ENCODE results near the gene CNKSR2. TPM values are rescaled to one million over a fixed set of nuclear protein-coding genes. Genes with fewer than 3 reads are reported as not detected.

Gene CNKSR2
- total RNA-seq, 2 donors from 2014 or later = 1.7 TPM; not detected in 1

DNA sequence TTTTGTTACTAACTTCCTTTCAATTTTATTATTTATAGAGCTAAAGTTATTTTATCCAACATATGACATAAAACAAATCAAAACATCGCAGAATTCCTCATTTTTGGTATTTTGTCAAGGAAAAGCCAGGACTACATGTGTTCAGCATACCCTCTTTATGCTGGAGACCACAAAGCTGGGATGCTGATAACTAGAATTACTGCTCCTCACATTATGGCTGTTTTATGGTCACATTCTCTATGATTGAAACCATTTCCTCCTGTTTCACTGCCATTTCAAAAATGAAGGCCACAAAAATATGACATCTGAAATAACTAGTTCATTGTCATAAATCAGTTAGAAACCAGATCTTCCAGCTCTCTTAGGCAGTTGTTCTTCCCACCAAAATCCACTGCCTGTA, 242.2 kb downstream of the CNKSR2 start:
- Histone ChIP-seq H3K27me3 (no peaks in the 10 kb centered on the region), H3K4me3 (no peak overlapping the region), H3K27ac (no peak overlapping the region), H3K36me3 (no peaks in the 10 kb centered on the region), H3K9me3 (no peaks in the 10 kb centered on the region), H3K4me1 (no peaks in the 10 kb centered on the region)
- no peak for DNase-seq (ENCODE audit: low spot score)
- TF ChIP-seq, protein P1, sequence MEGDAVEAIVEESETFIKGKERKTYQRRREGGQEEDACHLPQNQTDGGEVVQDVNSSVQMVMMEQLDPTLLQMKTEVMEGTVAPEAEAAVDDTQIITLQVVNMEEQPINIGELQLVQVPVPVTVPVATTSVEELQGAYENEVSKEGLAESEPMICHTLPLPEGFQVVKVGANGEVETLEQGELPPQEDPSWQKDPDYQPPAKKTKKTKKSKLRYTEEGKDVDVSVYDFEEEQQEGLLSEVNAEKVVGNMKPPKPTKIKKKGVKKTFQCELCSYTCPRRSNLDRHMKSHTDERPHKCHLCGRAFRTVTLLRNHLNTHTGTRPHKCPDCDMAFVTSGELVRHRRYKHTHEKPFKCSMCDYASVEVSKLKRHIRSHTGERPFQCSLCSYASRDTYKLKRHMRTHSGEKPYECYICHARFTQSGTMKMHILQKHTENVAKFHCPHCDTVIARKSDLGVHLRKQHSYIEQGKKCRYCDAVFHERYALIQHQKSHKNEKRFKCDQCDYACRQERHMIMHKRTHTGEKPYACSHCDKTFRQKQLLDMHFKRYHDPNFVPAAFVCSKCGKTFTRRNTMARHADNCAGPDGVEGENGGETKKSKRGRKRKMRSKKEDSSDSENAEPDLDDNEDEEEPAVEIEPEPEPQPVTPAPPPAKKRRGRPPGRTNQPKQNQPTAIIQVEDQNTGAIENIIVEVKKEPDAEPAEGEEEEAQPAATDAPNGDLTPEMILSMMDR (IDR thresholded peaks at IDR 0.05) = no peak

DNA sequence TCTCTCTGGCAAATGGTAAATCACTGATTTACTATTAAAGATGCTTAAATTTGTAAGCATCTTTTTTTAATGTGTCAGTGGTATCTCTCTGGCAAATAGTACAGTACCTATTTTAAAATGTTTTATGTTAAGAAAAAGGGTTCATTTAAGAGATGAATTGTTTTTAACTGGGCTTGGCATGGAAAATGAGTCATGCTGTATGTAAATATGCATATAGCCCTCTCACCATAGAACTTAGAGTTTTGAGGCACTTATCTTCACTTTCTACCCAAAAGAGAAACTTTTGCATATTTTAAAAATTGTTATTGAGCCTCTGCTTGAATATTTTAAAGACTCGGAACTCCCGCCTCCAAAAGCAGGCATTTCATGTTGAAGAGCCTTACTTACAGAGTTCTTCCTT, 246.0 kb downstream of the CNKSR2 start:
- no peak for DNase-seq (ENCODE audit: low spot score)
- Histone ChIP-seq H3K27ac (no peak overlapping the region), H3K36me3 (no peaks in the 10 kb centered on the region), H3K9me3 (no peaks in the 10 kb centered on the region), H3K27me3 (no peaks in the 10 kb centered on the region), H3K4me3 (no peak overlapping the region), H3K4me1 (no peaks in the 10 kb centered on the region)
- TF ChIP-seq, protein P1 (IDR thresholded peaks at IDR 0.05) = no peak

DNA sequence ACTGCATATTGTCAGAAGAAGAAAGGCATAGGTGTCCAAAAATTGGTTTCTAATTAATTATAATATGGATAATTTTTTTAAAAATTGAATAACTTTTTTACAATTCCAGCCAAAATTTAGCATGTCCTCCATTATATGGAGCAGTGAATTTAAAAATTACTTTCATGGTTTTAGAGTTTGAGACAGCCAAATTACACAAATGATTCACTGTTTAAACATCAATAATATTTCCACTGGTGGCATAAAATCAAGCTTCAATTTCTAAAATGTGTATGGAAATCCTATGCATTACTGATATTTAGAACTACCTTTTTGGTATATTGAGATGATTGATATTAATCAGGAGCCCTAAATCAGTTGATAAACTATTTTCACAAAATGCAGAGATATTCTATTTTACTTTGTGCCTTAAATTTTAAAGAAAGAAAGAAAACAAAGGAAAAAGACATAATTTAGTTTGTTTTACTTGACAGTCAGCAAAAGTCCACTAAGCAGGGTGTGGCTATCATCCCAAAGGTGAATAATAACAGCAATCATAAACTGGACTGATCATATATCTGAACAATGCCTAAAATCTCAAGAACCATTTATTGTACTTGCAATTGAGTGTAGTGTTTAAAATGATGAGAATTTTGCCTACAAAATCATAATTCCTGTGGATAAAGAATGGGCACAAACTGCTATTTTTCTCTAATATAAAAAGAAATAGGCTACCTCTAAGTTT, 249.7 kb downstream of the CNKSR2 start:
- Histone ChIP-seq H3K27me3 (no peaks in the 10 kb centered on the region), H3K4me3 (no peak overlapping the region), H3K4me1 (no peaks in the 10 kb centered on the region), H3K9me3 (no peaks in the 10 kb centered on the region), H3K27ac (no peak overlapping the region), H3K36me3 (no peaks in the 10 kb centered on the region)
- no peak for DNase-seq (ENCODE audit: low spot score)
- TF ChIP-seq, protein P1 (IDR thresholded peaks at IDR 0.05) = no peak

DNA sequence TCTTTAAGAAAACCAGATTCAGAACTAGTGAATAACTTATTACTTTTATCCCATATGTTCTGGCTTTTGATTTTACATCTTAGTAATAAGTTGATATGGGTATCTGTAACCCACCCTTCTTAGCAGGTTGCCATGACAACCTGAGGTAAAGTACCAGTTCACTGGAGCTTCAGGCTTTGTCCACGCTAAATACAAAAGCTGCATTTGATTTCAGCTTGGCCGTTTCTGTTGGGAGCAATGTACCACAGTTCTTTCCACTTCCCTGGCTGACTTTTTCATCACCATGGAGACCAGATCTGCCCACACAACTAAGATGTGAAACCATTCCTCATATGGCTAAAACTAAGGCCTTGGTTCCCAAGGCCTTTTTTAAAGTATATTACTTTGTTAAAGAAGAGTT, 257.8 kb downstream of the CNKSR2 start:
- no peaks in the 10 kb centered on the region for H3K9me3 ChIP-seq
- H3K4me3 ChIP-seq = no peak overlapping the region
- DNase-seq (ENCODE audit: low spot score) = no peak
- no peak overlapping the region for H3K27ac ChIP-seq
- no peaks in the 10 kb centered on the region for H3K36me3 ChIP-seq
- no peaks in the 10 kb centered on the region for H3K4me1 ChIP-seq
- H3K27me3 ChIP-seq = no peaks in the 10 kb centered on the region
- TF ChIP-seq, protein P1 (IDR thresholded peaks at IDR 0.05) = no peak

DNA sequence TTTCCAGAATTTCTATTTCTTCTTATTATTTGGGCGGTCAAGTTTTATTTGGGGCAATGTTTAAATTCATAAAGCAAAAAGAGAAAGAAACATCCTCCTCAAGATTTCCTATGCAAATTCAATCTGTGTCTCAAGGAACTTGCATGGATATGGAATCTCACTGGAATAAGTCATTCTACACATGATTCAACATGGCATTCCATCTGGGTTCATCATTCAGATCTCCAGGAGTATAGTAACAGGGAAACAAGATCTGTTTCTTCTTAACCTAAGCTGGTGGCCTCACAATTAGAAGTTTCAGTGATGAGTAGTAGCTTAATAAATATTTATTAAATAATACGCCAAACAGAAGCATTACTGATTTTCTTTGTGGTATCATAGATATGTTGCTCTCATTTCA, 264.1 kb downstream of the CNKSR2 start:
- Histone ChIP-seq H3K9me3 (no peaks in the 10 kb centered on the region), H3K36me3 (no peaks in the 10 kb centered on the region), H3K27me3 (no peaks in the 10 kb centered on the region), H3K4me3 (no peak overlapping the region), H3K27ac (no peak overlapping the region), H3K4me1 (no peaks in the 10 kb centered on the region)
- DNase-seq (ENCODE audit: low spot score) = no peak
- TF ChIP-seq, protein P1 (IDR thresholded peaks at IDR 0.05) = no peak

DNA sequence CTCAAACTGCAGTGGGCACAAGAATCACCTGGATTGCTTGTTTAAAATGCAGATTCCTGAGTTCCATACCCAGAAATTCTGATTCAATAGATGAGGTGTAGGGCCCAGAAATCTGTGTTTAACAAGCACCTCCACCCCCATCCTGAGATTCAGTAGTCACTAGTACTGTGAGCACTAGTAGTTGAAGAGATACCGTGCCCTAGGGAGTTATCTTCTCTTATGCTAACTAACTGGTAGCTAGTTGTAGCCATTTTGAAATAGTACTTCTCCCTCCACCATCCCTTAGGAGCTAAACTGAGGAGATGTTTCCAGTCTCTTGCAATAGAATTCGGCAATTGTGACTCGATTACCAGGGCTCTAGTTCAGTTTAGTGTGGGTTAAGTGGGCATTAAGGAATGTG, 265.6 kb downstream of the CNKSR2 start:
- H3K36me3 ChIP-seq = no peaks in the 10 kb centered on the region
- TF ChIP-seq, protein P1 (IDR thresholded peaks at IDR 0.05) = no peak

More for the DNA sequence above, 265.6 kb downstream of the CNKSR2 start:
- Histone ChIP-seq H3K27me3 (no peaks in the 10 kb centered on the region), H3K4me1 (no peaks in the 10 kb centered on the region), H3K4me3 (no peak overlapping the region), H3K27ac (no peak overlapping the region), H3K9me3 (no peaks in the 10 kb centered on the region)
- DNase-seq (ENCODE audit: low spot score) = no peak

All from right atrium auricular region (tissue), 2 donors.